Endothelial cell of hepatic sinusoid (primary cell): Measurements from ENCODE around the gene IKZF4.

ENCODE experiments used
- in situ Hi-C: cut with HindIII; loops from 2 replicates; pipeline ENCODE4 v1.10.0; 2017; ENCODE audit warnings: low sequenced_read_pairs

Gene IKZF4

GRCh38 chr12:56080556-56081138 lies 59.8 kb downstream of the IKZF4 start:
- in situ Hi-C loops = no loop called here

- in situ Hi-C loops = no loop called here
Observed at GRCh38 chr12:56081393-56082347, 60.8 kb downstream of the IKZF4 start.

GRCh38 chr12:56082382-56082781 lies 61.5 kb downstream of the IKZF4 start:
- in situ Hi-C loops = no loop called here

GRCh38 chr12:56082967-56083366 lies 62.1 kb downstream of the IKZF4 start:
- in situ Hi-C loops = no loop called here

GRCh38 chr12:56084958-56085543 lies 64.2 kb downstream of the IKZF4 start:
- in situ Hi-C loops = no loop called here

- in situ Hi-C loops = no loop called here
Observed at GRCh38 chr12:56086096-56086495, 65.3 kb downstream of the IKZF4 start.

GRCh38 chr12:56086608-56087007 lies 65.8 kb downstream of the IKZF4 start:
- in situ Hi-C loops = no loop called here

- in situ Hi-C loops = no loop called here
Observed at GRCh38 chr12:56087220-56087619, 66.4 kb downstream of the IKZF4 start.
